Middle frontal gyrus (tissue), 1 donor: ENCODE measurements around the gene MAP3K5.
"Not testable (repeated sequence)": the region's sequence is repeated elsewhere in the genome, so short reads cannot be mapped to it uniquely, and the experiment has no call there.

Experiments
- DNase-seq: peaks from one replicate; pipeline ENCODE4 v3.0.0-alpha.2; 2015; ENCODE audit warnings: low spot score; ENCODE audit errors: extremely low spot score

Gene MAP3K5

GRCh38 chr6:136793363-136793762 lies 1.1 kb upstream of the MAP3K5 start:
- DNase-seq, result no peak

- no peak for DNase-seq
Observed at GRCh38 chr6:136792095-136792409, 225 bp downstream of the MAP3K5 start.

GRCh38 chr6:136791296-136792094 lies 782 bp downstream of the MAP3K5 start:
- no peak for DNase-seq

DNA sequence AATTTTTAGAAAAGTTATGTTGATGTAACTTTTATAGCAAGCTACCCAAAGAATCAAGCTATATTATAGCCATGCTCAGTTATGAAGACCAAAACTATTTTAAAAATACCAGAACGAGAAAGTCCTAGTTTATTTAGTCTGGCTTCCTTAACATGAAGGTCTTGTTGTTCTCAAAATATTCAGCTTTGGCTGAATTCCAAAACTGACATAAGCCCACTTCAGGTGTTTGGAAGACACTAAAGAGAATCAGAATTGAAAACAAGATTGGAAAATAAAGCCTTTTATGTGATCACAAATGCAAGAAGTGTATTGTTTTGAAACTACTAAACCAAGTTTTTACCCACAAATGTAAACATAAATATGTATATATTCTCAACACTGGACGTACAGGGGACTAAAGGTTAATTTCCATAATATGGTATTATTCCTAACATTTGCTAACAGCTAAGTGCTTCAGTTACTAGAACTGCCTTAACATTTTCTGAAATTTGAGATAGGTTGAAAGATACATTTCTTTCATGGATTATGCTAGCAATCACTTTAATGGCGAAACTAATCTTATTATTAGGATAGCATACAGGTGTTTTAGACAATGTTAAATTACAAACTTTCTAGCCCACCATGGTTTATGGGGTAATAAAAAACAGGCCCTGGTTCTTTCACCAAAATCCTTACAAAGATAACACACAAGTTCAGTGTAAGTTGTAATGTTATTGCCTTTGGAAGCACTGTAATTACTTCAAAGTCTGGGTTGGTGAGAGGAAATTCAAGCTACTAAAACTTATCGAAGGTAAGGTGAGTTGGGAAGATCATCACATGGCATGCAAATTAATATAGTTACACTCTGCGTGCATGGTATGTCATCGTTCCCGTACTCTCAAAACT lies 1.6 kb downstream of the MAP3K5 start:
- DNase-seq, result no peak

DNA sequence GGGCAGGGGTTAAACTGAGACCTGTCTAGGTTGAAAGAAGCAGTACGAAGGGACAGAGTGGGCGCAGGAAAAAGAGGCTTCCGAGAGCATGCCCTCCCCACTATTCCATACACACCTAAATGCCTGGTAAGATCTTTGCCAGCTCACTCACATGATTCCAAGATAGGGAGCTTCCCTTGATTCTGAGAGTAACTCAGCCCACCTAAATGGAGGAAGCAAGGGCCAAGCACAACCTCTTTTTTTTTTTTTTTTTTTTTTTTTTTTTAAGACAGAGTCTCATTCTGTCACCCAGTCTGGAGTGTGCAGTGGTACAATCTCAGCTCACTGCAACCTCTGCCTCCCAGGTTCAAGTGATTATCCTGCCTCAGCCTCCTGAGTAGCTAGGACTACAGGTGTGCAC lies 2.8 kb downstream of the MAP3K5 start:
- DNase-seq, result not testable (repeated sequence)

DNA sequence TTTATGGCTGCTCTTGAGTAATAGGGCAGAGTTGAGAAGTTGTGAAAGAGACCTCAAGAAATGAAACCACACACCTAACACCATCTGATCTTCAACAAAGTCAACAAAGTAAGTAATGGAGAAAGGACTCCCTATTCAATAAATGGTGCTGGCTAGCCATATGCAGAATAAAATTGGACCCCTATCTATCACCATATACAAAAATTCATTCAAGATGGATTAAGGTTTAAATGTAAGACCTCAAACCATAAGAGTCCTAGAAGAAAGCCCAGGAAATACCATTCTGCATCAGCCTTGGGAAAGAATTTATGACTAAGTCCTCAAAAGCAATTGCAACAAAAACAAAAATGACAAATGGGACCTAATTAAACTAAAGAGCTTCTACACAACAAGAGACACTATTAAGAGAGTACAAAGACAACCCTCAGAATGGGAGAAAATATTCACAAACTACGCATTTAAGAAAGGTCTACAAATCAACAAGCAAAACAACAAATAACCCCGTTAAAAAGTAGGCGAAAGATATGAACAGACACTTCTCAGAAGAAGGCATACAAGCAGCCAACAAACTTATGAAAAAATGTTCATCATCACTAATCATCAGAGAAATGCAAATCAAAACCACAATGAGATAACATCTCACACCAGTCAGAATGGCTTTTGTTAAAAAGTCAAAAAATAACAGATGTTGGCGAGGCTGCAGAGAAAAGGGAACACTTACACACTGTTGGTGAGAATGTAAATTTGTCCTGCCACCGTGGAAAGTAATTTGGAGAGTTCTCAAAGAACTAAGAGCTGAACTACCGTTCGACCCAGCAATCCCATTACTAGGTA lies 4.0 kb downstream of the MAP3K5 start:
- DNase-seq, result no peak

DNA sequence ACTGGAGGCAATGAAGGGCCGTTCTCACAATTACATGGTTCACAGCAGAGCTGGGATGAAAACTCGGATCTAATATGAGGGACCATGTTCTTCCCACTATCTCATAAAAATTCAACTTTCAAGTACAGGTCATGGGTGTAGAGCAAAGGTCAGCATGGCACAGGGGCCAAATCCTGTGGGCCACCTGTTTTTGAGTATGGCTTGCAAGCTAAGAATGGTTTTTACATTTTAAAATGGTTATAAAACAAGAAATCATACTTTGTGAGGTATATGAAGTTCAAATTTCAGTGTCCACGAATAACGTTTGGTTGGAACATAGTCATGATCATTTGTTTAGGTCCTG lies 4.6 kb downstream of the MAP3K5 start:
- DNase-seq, result no peak

GRCh38 chr6:136786658-136787057 lies 5.6 kb downstream of the MAP3K5 start:
- DNase-seq, result no peak

DNA sequence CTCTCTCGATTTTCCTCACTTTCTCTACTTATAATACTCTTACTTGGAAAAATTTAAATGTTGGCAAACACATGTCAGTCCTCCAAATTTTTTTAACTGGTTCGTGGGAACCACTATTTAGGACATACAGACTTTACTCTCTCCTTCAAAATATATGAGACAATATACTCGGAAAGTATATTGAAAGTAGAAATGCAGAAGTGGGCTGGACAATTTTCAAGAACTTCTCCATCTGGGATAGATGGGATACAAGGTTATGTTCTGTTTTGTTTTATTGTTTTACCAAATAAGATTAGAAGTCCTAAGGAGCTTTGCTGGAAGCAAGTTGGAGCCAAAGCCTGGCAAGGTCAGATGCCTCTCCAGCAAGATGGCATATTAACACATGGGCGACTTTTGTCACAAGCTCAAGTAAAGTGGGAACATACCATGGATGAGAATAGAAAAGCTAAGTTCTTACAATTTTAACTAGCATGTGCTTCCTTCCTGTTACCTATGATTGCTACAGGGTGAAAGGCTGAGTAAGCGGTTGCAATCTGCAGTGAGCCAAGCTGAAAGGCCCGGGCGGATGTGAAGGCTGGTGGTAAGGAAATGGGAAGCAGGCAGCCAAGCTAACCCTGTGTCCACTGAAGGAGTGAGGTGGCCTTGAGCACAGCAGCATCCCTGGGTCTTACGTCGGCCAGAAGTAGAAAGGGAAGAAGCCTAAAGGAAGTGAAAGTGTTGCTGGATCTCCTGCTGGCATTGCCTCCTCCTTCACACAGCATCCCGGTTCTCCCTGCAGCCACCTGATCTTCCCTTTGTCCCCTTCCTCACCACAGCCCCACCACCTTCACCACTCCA lies 7.1 kb downstream of the MAP3K5 start:
- DNase-seq, result no peak

DNA sequence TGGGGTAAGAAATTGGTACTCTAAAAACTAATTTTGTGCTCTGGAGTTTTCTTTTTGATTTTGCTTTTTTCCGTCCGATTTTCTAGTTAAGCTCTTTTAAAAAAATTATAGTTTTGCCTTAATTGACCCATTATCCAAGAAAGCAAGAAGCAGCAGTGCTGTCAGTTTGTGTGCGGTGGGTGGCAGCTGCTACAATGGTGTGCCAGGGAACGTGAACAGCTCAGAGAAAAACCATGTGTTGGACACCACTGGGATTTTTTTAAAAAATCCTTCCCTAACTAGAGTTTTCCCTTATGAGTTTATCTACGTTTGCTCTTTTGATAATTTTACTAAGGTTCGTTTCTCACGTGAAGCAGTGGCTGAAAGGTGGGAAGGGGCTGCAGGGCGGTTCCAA lies 8.0 kb downstream of the MAP3K5 start:
- DNase-seq, result no peak

DNA sequence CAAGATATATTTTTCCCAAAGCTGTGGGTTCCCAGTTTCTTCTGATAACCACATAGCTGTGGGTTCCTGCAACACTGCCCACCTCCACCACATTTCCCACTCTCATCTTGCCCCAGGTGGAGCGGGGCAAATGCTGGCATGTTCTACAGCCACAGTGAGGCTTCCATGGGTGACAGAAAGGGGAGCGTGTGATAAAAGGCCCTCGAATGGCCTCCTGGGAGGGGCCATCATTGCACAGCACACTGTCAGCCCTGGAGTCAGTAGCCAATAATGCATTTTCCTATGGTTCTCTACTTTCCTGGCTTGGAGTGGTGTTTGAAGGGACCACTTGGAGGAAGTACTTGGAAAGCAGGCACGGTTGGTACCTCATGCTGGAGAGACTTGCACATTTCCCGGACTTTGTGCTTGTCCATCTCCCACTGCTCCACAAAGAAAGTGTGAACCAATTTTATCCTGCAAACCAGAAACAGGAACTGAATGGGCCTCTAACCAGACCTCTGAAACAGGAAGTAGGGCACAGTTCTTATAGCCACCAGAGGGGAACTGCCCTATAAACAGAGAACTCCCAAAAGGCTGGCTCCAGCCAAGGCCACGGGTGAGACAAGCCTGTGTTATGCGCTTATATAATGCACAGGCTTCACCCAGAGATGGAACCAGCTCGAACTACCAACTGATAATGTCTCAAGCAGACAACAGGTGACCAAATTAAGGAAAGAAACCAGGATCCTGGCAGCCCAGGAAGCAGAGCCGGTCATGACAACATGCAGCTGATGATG lies 8.6 kb downstream of the MAP3K5 start:
- DNase-seq, result no peak

- no peak for DNase-seq
Observed at GRCh38 chr6:136783021-136783420, 9.3 kb downstream of the MAP3K5 start.

DNA sequence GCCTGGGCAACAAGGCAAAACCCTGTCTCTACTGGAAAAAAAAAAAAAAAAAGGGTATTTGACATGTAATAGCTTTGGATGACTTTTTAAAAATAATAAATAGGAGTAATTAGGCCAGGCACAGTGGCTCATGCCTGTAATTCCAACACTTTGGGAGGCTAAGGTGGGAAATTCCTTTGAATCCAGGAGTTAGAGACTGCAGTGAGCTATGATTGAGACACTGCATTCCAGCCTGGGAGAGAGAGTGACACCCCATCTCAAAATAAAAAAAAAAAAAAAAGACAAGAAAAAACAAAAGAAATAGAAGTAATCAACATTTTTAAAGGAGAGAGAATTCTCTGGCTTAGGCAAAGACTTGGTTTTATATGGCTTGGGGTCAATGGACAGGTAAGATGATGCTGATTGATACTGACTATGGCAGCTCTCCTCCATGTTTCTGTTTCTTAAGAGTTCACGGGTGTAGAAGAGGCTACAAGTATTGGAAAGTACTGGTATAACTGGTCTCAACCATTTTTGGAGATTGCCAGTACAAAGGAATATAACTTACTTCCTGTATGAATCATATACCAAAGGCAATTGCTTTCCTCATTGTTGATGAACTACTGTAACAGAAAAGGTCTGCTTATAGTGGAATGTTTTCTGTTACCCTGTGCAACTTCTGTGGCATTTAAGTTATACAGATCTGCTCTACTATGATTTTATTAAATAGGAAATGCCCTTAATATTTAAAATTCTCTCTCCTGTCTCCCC lies 10.1 kb downstream of the MAP3K5 start:
- DNase-seq, result no peak

GRCh38 chr6:136780972-136781371 lies 11.3 kb downstream of the MAP3K5 start:
- DNase-seq, result no peak

- no peak for DNase-seq
Observed at GRCh38 chr6:136779682-136780081, 12.6 kb downstream of the MAP3K5 start.

DNA sequence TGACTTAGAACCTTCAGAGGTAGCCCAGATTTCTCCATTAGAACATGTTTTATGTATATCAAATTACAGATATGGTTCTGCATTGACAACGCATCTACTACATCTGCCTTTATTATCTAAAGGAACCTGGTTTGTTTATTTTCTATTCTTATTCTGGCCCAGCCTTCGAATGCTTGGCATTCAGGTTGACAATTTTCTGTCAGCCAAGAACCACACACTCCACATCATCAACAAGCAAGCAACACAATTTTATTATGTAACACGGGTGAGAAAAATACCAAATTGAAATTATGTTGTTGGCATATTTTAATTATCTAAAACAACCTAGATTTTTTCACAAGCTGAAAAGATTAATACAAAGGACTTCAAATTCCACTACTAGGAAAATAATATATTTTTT lies 14.6 kb downstream of the MAP3K5 start:
- DNase-seq, result no peak

- no peak for DNase-seq
Observed at GRCh38 chr6:136775548-136775947, 16.7 kb downstream of the MAP3K5 start.

DNA sequence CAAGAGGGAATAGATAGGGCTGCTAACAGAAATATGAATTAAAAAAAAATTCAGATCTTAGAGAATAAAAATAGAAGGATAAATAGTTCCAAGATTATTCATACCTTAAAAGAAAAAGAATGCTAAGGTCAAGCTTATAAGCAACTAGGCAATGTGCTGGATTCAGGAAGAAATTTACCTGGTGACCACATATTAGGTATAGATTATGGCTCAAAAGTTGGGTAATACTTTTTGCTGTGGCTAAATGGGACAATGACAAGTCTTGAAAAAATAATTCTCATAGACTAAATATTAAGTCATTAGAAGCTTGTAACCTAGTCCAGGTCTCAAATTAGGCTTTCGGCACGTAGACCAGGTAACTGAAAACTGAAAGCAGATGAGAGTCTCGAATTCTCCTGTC lies 17.2 kb downstream of the MAP3K5 start:
- DNase-seq, result no peak

GRCh38 chr6:136774228-136775041 lies 17.8 kb downstream of the MAP3K5 start:
- DNase-seq, result no peak
